Measurements from ENCODE around the gene IKBIP.
"Not testable (repeated sequence)": the region's sequence is repeated elsewhere in the genome, so short reads cannot be mapped to it uniquely, and the experiment has no call there.

IKBIP gene, protein sequence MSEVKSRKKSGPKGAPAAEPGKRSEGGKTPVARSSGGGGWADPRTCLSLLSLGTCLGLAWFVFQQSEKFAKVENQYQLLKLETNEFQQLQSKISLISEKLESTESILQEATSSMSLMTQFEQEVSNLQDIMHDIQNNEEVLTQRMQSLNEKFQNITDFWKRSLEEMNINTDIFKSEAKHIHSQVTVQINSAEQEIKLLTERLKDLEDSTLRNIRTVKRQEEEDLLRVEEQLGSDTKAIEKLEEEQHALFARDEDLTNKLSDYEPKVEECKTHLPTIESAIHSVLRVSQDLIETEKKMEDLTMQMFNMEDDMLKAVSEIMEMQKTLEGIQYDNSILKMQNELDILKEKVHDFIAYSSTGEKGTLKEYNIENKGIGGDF

DNA sequence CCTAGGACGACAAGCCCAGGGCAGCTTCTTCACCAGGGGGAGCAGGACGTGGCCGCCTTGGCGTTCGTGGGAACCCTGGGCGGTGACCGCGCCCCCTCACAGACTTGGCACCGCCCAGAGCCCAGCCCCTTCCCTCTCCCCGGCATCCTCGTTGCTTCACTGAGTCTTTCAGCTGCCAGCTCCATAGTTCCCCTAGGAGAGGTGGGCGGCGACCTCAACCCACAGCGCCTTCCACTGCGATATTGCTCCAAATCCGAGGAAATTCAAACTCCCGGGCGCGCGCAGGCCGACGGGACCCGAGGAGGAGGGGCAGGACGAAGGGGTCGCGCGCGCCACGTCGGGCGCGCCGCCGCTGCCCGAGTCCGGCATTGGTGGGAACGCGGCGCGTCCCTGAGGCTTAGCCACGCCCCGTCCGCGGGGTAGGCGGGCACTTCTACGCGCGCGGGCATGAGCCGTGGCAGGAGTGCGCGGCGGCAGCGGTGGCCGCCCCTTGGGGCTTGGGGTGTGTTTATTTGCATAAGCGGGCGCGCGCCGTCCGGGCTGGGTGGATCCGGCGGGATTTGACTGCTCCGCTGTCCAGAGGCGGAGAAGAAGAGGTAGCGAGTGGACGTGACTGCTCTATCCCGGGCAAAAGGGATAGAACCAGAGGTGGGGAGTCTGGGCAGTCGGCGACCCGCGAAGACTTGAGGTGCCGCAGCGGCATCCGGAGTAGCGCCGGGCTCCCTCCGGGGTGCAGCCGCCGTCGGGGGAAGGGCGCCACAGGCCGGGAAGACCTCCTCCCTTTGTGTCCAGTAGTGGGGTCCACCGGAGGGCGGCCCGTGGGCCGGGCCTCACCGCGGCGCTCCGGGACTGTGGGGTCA lies at the start of gene IKBIP, which contains the start of gene APAF1:
IKBIP (minus strand) TSS at position 77 of the 860 bp plus-strand sequence. CDS start 87 bp downstream, outside the sequence.
APAF1 (plus strand) TSS at position 579 of the 860 bp plus-strand sequence. CDS start 3,070 bp downstream, outside the sequence.
- peak; percentile 98 for DNase-seq

DNA sequence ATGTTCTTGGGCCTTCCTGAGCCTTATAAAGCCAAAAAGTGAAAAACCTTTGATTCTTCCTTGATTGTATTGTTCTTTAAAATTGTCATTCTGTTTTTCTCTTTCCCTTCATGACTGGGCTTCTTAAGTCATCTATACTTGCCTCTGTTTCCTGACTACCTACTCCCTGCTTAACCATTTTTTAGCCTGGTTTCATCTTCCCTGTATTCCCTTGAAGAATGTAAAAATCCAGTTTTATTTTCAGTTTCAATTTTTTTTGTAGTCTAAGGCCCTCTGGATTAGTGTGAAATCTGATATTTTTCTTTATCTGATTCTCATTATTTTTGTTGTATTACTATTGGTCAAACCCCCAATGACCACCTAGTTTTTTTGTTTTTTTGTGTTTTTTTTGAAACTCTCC lies 46.8 kb upstream of the IKBIP start:
- no peak for DNase-seq

DNA sequence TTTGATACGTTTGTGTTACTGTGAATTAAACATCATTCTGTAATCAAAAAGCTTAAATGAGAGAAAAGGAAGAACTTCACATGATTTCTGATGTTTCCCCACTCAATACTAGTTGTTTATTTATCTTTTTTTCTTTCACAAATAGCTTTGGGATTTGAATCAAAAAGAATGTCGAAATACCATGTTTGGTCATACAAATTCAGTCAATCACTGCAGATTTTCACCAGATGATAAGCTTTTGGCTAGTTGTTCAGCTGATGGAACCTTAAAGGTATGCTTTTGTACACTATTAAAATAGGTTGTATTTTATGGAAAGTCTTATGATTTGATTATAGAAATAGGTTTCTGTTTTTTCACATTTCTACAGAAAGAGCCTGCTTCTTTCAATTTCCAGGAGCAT lies 42.0 kb upstream of the IKBIP start:
- no peak for DNase-seq

DNA sequence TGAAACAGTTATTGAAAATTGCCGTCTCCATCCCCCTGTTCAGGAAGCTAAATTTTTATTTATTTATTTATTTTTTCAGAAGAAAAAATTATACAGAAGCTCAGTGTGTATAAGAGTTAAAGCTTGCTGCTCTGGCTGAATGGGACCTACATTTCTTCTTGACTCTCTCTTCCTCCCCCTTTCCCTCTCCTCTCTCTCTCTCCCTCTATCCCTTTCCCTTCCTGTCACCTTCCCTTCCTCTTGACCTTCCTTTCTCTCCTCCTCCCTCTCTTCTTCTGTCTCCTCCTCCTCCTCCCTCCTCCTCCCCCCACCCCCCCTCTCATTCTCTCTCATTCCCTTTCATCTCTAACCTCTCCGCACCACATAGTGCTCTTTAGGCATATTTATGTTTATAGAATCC lies 39.6 kb upstream of the IKBIP start:
- no peak for DNase-seq

DNA sequence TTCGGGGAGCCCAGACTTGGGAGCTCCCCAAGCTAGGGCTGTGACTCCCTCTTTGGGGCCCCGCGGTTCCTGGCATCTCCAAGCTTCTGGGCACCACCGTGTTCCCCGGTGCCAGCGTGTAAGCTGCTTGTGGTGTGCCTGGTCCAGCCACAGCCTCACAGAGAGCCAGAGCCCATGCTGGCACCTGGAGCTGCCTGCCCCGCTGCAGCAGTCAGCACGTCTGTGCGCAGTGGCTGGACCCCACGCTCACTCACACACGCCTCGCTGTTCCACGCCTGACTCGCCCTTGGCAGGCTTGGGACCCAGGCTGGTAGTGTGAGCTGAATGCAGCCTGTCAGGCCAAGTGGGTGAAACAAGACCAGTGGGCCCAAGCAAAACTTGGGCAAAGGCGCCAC lies 35.0 kb upstream of the IKBIP start:
- DNase-seq = no peak

DNA sequence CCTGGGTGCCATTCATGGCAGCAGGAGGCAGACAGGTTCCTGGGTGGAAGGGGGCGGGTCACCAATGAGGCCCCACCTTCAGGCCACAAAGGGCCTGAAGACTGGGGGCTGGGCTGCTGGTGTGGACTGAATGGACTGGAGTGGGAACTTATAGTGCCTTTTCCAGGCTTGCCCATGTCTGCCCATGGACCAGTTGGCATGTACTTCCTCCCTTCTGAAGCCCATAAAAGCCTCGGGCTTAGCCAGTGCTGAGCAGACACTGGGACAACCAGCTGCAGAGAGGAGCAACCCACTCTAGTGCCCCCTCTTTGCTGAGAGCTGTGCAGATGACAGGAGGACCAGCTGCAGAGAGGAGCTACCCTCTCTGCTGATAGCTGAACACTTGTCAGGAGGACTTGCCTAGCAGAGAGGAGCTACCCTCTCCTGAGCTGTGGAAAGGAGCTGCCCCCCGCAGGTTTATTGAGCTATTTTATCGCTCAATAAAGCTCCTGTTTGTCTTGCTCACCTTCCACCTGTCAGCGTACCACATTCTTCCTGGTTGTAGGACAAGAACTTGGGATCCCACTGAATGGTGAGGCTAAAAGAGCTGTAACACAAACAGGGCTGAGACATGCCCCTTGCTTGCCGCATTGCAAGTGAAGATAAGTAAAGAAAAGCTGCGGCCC lies 34.5 kb upstream of the IKBIP start:
- DNase-seq = no peak

DNA sequence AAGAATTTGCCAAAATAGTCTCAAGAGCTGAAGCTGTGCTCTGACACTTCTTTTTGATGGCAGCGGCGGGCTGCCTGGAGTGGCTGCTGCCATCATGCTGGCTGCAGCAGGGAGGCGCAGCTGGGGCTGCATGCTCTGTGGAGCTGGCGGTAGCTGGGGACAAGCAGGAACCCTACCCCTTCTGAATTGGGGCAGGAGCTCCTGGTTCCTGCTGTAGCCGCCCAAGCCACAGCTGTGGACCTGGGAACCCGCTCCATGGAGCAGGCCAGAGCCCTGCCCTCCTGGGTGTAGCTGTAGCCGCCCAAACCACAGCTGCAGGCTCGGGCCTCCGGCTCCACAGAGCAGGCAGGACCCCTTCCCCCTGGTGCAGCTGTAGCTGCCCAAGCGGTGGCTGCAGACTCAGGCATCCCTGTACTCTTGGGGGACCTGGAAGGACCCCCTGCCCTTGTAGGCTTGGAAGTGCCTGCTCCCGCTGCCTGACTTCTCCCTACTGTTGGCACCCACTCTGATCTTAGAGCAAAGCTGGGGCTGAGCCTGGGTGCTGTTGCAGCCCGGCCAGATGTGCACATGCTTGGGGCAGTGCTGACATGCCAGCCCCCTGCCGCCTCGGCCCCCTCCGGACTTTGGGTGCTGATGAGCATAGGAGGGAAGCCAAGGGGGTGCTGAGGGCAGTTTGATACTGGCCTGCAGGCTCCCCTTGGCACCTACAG lies 33.8 kb upstream of the IKBIP start:
- no peak for DNase-seq

DNA sequence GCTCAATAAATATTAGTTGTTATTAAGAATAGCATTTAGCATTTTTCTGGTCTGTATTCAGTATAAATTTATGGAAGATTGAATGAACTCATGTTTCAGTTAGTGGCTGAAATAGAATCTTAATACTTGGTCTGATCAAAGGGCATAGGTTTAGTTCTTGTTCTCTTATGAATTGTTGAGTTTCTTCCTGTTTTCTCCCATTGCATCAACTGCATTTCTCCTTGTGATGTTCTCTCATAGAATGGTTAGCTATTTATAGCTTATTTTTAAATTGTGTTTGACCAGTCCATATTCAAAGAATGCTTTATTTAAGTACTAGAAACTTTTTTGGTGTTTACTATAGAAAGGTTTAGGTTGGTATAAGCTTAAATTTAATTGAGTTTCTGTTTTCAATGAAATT lies 30.3 kb upstream of the IKBIP start:
- no peak for DNase-seq

DNA sequence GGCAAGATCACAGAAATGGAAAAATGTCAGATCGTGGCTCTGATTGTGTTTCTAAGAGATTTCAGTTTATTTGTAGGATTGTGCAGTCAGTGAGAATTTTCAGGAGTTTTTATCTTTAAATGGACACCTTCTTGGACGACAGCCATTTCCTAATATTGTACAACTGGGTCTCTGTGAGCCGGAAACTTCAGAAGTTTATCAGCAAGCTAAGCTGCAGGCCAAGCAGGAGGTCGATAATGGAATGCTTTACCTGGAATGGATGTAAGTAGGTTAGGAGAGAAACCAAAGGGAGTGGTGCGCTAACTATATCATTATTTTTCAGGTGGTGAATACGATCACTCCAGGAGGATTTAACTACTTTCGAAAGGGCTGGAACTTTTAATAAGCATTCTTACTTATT lies 26.9 kb upstream of the IKBIP start:
- DNase-seq = no peak

DNA sequence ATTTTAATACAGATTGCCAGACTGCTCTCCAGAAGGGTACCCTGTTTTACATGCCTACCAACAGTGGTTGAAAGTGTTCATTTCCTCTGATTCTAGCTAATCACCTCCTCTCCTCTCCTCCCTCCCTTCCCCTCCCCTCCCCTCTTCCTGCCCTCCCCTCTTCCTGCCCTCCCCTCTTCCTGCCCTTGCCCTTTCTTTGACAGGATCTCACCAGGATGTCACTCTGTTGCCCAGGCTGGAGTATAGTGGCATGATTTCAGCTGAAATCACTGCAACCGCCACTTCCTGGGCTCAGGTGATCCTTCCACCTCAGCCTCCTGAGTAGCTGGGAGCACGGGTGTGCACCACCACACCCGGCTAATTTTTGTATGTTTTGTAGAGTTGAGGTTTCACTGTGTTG lies 25.2 kb upstream of the IKBIP start:
- DNase-seq = no peak

DNA sequence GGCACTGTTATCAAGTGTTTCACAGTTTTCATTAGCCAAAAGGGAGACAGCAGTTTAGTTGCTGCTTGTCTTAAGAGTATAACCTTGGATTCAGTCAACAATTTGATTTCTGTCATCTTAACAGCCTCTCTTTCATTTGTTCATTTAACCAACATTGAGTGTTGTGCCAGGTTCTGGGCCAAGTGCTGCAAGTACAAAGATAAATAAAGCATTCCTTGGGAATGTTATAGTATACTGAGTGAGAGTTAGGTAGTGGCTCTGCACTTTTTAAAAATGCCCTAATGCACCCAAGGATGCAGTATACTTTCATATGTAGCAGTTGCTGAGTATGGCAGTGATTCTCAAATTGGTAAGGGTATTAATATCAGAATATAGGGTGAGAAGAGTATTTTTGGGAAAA lies 15.9 kb upstream of the IKBIP start:
- DNase-seq = no peak

DNA sequence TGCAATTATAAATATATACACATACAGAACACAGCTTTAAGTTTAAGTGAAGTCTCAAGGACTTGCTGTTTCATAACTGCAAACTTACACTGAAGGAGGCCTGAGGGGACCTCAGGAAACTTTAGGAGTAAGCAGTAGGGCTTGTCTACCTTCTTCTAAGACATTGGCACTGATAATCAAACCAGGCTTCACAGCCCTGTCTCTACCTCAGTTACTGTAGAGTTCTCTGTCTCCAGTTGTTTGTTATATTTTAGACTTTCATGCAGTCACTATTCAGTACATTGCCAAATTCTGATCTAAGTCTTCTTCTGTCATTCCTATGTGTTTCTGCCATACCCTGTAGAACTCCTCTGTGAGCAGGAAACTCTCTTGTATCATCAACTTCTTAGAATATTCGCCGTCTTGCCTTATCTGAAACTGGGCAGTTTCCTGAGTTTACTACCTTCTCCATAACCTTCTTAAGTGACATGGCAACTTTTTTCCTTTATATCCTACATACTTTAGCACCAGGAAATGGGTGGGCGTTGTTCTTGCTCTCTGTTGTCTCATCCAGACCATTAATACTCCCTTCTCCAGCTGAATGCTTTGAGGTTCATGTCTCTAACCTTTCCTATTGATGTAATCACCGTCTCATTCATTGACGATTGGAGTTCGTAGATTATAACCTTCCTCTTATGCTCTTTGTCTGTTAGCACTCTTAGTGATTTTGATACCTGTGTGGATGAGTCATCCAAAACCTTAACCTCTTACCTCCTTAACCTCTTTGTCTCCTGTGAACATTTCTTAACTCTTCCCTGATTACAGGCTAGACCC lies 11.9 kb upstream of the IKBIP start:
- DNase-seq = peak; percentile 28

DNA sequence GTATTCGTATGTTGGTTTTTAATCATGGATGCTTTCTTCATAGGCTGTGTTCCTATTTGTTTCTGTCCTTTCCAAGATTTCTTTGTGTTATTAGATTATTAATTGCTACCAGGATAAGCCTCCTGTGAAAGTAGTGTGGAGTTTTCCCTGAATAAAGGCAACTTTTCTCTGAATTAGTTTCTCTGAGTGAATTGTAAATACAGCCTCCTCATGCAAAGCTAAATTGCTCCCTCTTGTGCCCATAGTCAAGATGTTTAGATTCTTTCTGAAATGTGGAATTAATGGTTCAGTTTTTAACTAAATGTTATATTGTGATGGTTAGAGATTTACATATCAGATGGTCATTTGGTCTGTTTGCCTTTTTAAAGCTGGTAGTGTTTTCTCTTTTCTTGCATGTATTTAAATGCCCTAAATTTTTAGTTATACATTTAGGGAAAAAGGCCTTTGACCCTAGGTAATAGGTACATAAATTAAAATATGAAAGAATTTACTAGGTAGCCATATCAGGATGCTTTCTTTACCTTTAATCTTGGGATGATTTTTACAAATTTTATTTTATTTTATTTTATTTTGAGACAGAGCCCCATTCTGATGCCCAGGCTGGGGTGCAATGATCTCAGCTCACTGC lies 9.4 kb upstream of the IKBIP start:
- no peak for DNase-seq

DNA sequence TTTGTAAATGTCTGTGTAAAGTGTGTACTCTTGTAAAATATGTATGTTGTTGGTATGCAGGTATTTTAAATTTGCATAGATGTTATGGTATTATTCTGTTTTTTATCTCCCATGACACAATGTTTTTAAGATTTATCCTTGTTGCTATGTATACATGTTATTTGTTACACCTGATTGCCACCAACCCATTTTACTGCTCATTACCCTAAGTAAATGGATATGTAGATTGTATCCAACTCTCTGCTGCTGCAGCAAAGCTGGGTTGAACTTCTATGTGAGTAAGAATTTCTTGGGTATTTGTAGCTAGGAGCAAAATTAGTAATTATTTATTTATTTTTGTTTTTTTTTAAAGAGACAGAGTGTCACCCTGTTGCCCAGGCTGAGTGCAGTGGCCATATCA lies 6.7 kb upstream of the IKBIP start:
- DNase-seq = no peak

DNA sequence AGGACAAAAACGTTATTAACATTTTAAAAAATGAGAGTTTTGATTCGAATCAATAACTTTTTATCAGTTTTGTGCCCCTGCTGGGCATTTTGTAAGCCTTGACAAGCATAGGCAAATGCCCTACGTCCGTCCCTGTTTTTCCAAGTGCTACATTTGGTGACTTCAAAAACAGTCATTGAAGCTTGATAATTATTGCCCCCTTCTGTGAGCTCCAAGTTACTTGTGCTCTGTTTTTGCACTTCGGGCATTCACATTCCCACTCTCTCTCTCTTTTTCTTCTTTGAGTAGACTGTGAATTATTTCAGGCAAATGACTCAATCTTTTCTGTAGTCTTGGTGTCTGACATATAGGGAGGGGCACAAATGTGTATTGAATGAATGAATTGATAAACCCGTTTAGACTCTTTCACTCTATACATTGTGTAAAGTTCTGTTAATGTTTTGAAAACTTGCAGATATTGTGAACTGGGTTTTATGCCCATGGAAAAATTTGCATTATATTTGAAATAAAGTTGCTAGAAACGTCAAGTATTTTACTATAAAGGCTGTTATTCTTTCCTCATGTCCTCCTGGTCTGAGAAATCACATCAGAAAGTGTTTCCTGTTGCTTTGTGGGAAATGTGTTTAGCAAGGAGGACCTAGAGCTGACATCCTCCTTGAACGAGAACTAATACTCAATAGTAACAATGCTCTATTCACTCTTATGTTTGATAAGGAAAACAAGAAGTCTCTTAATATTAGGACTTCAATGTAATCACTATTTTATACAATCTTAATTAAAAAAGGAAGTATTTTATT lies 1.9 kb upstream of the IKBIP start:
- DNase-seq = no peak

DNA sequence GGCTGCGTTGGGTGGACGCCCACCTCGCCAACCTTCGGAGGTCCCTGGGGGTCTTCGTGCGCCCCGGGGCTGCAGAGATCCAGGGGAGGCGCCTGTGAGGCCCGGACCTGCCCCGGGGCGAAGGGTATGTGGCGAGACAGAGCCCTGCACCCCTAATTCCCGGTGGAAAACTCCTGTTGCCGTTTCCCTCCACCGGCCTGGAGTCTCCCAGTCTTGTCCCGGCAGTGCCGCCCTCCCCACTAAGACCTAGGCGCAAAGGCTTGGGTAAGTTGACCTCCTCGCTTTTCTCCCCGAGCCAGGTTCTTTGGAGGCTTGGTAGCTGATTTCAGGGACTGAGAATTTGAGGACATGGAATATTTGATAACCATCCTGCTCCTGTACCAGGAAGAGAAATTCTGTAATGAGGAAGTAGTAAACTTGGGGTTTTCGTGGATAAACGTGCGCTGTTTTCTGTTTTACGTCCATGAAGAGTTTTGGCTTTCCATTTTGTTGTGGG lies 1.0 kb upstream of the IKBIP start:
- peak; percentile 23 for DNase-seq

DNA sequence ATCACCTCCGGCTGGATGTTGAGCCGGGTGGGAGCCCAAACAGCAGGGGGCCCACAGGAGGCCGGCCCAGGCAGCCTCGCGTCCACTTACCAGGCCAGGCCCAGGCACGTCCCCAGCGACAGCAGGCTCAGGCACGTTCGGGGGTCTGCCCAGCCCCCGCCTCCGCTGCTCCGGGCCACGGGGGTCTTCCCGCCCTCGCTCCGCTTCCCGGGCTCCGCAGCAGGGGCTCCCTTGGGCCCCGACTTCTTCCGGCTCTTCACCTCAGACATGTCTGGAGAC lies 216 bp downstream of the IKBIP start:
- no peak for DNase-seq

DNA sequence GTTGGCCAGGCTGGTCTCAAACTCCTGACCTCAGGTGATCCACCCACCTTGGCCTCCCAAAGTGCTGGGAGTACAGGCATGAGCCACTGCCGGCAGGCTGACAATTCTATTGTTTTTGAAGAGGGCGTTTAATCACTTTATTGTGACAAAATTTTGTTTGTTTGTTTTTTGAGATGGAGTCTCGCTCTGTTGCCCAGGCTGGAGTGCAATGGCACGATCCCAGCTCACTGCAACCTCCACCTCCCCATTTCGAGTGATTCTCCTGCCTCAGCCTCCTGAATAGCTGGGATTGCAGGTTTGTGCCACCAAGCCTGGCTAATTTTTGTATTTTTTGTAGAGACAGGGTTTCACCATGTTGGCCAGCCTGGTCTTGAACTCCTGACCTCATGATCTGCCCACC lies 1.8 kb downstream of the IKBIP start:
- DNase-seq = not testable (repeated sequence)

DNA sequence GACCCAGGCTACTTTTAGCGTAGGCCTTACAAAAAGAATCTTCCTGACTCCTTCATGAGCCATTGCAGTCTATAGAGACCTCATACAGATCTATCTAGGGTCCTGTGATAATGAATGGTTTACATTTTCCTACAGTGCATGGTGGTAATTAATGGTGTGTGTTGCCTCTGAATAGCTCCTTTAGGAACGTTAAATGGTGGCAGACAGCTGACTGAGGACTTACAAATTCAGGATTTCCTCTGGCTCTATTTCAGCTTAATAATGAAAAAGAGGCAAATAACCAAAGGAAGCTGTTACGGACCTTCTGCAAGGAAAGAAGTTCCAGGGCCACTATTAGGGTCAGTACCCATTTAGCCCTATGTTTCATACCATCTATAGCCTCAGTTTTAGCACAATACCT lies 5.1 kb downstream of the IKBIP start:
- no peak for DNase-seq

DNA sequence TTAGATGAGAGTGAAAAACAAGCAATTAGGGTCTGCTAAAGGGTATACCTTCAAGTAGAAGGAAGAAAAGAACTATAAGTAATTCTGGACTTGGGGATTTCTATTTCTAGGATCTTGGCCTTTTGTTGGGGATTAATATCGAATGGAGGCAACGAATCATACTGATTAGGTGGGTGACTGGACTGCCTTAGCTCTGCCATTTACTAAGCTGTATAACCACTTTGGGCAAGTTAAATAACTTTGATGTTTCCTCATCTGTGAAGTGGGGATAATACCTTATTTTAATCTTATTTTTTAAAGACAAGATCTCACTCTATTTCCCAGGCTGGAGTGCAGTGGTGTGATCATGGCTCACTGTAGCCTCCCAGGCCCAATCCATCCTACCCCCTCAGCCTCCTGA lies 6.6 kb downstream of the IKBIP start:
- no peak for DNase-seq

DNA sequence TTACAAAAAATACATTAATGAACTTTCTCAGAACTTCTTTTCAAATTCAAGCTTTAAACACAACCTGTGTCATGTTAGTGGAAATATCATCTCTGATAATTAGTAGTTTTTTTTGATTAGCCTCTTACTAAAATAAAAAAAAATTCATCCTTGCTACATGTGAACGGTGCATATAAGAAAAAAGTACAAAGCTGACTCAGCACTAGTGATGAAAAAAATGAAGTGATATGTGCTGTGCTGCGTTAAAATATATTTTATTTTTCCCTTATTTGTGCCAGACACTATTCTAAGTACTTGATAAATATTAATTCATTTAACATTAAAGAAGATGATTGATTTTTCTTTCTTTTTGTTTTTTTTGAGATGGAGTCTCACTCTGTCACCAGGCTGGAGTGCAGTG lies 7.5 kb downstream of the IKBIP start:
- DNase-seq = no peak

All from stimulated activated CD4-positive, alpha-beta T cell treated with anti-CD3 and anti-CD28 coated beads, Interleukin-15, amount 100 ng/mL, for 24 hours (primary cell).